Heart left ventricle (tissue), 13 donors: ENCODE data around the gene TMEM59.

Source experiments
- CTCF ChIP-seq, 12 donors: fragments of 200-600 bp; sonication (generic) in 4 of 12; IDR thresholded peaks; one replicate each; pipeline versions ENCODE4 v1.5.0 to v1.8.0; 2018 to 2022; ENCODE audit warnings: antibody characterized with exemption in 12 of 12, mild to moderate bottlenecking in 5 of 12
- POLR2A ChIP-seq, 2 donors: fragments of 450-650 bp; IDR thresholded peaks; one replicate each; pipeline ENCODE4 v1.6.1; 2017; ENCODE audit warnings: antibody characterized with exemption in 2 of 2, mild to moderate bottlenecking in 2 of 2, moderate library complexity in 2 of 2
- donor health status: ischemic (EF 13 %, LVEDD 7.1; RV severe dilation, severe dysfunction).
- donor health status: DM: no; HTN: yes; CAD: no.
- donor health status: DM: no; HTN: no; CAD: no.
- donor health status: ischemic (EF 25% LVEDD 6.9; RV normal size, moderate dysfunction).
- donor health status: ischemic (EF 25% LVEDD 5.7; RV mildly dilated, moderate dysfunction).
- donor health status: ischemic (EF 35%, LVEDD 5.7; RV mildly dilated, moderate dysfunction).
- donor health status: nonischemic (EF 11% LVEDD 7.7; RV severe dilation, severe dysfunction).
- donor health status: DM: yes; HTN: yes; CAD: no.
- donor health status: PGD.
- donor health status: ischemic (EF 29% LVEDD 5.4; RV normal size, mild dysfunction).
- donor health status: nonischemic (EF 23%, LVEDD 6.1; RV moderate dilation, normal function).

- TF ChIP-seq CTCF (IDR thresholded peaks at IDR 0.05) (no peak), POLR2A (IDR thresholded peaks at IDR 0.05) (no peak)
Measured at GRCh38 chr1:54018635-54019034, 34.4 kb downstream of the TMEM59 start.
